ENCODE results near the gene TMEM151B. TPM values are rescaled to one million over a fixed set of nuclear protein-coding genes. Genes with fewer than 3 reads are reported as not detected.

Gene TMEM151B
- total and polyA plus RNA-seq, 10 of the 15 experiments (the other 5 are each of a cell fraction or from before 2014, with no cell fraction given) = 0.01 to 0.19 (median 0.05) TPM; not detected in 6

GRCh38 chr6:44286747-44287146 is 16.5 kb downstream of the TMEM151B start:
- in situ Hi-C loops (cut with MboI) (no loop called here), intact Hi-C loops (cut with micrococcal nuclease; ENCODE audit: unreplicated experiment) (no loop called here)
- ChIA-PET SMC1A (ENCODE audit: uncharacterized antibody, unreplicated experiment) (no interaction called here), CTCF (interaction anchor here (4.2 kb wide), 1 partner anchor 18 kb away, joined by 22 read pairs; no protein-coding TSS in a partner anchor), POLR2A (no interaction called here), RAD21 (ENCODE audit: unreplicated experiment) (no interaction called here)
- Histone ChIP-seq H3K4me3 (no peak overlapping the region), H3K4me1 (ENCODE audit: control insufficient read depth, insufficient read depth, low read length) (no peaks in the 10 kb centered on the region), H3K27ac (ENCODE audit: control insufficient read depth, insufficient read depth) (no peak overlapping the region), H2AFZ (ENCODE audit: control insufficient read depth, low read depth, low read length) (no peak overlapping the region), H3K4me2 (ENCODE audit: control insufficient read depth, insufficient read depth) (no peak overlapping the region), H3K27me3 (replicated peaks in 1 of 2; ENCODE audit: control insufficient read depth in 2 of 2, insufficient read depth in 2 of 2, low read length in 1 of 2) (peaks cover 0 to 3% of the 10 kb centered on the region in 2 experiments; a peak in 2 of 4 replicates), H3K9ac (ENCODE audit: control insufficient read depth, insufficient read depth, low read length) (no peak overlapping the region), H3K79me2 (ENCODE audit: control insufficient read depth, insufficient read depth, low read length) (no peaks in the 10 kb centered on the region), H4K20me1 (ENCODE audit: control insufficient read depth, insufficient read depth) (no peaks in the 10 kb centered on the region), H3K9me3 (replicated peaks; ENCODE audit: control insufficient read depth, insufficient read depth, low read length) (no peaks in the 10 kb centered on the region), H3K36me3 (ENCODE audit: control insufficient read depth in 2 of 2, insufficient read depth in 2 of 2, low read length in 1 of 2) (no peaks in the 10 kb centered on the region)
- 9% methylated on average over 2 of the region's 2 CpGs for WGBS (ENCODE audit: insufficient coverage, insufficient replicate concordance, low lambda C conversion rate, missing lambda C conversion rate)
- TF ChIP-seq ZBTB40 (IDR thresholded peaks at IDR 0.05; ENCODE audit: borderline replicate concordance) = no peak
- TF ChIP-seq NFYB (IDR thresholded peaks at IDR 0.05; ENCODE audit: insufficient read depth, low read depth, low read length) = no peak
- no peak for TF ChIP-seq KDM1A (IDR thresholded peaks at IDR 0.05; ENCODE audit: borderline replicate concordance)
- TF ChIP-seq DPF2 (IDR thresholded peaks at IDR 0.05) = no peak
- BruUV-seq (replicated peaks) = no TSS peak
- ATAC-seq (no peak), DNase-seq (ENCODE audit: low read depth, low spot score) (no peak), FAIRE-seq (no peak)

Measured in GM12878 (cell line).